ENCODE measurements around the gene HAND1.

HAND1 gene

DNA sequence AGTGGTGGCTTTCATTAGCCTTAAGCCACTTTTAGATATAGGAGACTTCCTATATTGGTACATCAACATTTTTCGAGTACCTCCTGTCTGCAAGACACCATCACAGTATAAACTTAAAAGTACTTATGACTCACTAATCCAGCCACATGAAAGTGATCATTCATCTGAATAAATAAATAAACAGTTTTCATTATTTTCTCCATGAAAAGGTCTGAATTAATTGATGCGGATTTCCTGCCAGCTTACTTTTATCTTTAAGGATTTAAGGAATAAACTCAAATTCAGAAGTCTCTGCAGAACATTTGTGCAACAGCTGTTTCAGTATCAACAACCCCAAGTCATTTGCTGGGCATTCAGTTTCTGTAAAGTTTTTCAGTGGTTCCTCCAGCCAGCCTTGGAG lies 28.2 kb downstream of the HAND1 start:
- DNase-seq = no peak

DNA sequence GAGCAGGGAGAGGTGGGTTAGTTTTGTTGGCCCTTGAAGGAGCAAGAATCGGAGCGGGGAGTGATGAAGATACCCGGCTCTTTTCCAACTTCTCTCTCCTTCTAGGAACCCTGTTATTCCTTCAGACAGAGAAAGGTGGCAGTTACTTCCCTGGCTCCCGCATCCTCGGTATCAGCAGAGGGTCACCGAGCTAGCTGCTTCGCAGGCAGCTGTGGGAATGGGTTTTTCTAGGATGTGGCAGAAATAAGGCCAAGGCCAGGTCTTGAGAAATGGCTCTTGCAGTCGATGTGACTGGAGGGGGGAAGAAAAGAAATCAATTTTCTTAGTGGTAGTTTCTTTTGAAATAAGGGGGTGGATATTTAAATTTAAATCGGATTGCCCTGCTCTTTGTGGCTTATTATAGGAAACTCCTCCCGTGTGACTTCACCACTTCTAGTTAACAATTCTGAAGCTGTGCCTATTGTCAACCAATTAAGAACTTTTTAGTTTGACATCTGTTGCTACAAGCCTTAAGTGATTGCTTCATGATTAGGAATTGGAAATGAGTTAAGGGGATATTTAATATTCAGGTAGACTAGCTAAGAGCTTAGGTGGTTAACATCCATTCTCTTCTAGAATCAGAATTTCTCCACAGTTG lies 30.8 kb downstream of the HAND1 start:
- DNase-seq = no peak

DNA sequence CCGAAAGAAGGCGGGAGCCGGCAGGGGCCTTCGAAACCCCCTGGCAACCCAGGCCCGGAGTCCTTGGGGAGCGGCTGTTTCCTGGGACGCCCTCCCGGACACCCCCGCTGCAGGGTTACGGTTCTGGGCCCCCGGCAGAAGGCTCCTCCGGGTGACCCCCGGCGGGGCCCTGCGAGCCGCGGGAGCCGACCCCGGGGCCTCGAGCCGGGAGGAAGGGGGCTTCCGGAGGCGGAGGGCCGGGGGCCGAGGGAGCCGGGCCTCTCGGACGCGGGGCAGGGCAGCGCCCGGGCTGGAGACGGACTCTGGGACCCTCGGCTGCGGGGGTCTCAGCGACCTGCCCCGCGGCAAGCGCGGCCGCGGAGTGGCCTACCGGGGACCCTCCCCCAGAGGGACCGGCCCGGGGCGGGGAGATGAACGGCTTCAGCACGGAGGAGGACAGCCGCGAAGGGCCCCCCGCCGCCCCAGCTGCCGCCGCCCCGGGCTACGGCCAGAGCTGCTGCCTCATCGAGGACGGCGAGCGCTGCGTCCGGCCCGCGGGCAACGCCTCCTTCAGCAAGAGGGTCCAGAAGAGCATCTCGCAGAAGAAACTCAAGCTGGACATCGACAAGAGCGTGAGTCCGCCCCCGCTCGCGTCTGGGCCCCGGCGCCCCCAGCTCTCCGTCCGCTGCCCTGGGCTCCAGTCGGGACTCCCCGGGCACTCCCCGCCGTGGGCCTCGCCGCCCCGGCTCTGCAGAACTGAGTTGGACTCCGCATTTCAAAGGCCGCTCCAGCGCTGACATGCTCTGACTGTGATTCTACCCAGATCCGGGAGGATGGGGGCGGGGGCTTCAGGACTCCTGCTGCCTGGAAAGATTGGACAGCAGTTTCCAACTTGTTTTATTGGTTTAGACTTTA lies 31.6 kb downstream of the HAND1 start:
- peak; percentile 0 to 14 for DNase-seq

DNA sequence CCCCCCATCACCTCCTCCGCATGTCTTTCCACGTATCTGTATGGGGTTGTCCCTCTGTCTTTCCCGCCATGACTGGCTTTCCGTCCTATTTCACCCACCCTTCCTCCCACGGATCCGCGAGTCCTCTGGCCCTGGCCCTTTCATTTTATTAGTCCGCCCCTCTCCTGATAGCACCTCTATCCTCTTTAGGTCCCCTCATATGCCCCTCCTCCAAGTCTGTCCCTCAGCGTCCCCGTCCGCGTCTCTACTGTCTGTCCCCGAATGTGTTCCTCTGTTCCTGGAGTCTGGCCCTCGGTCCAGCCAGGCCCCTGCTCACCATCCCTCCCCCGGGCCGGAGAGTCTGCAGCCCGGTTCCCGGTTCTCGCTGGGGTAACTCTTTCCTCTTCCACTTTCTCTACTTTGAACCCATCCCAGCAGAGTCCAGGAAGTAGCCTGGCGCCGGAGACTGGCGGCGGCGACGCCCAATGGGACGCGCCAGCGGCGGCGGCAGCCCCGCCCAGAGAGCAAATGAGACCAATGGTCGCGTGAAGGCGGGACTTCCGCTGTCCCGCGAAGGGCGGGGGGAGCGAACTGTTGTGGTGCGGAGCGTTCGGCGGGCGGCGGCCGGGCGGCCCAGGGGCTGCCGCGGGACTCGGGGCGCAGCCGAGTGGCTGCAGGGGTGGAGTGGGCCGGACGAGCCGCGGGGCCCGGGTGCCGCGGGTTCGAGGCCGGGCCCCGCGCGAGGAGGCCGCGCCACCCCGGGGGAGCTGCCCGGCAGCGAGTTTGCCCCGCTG lies 32.4 kb downstream of the HAND1 start, which contains the start of gene SAP30L:
TSS of gene SAP30L (plus strand) at position 576 of the 773 bp plus-strand sequence. CDS start 608 bp downstream, outside the sequence.
- peak; percentile 82 to 86 for DNase-seq

DNA sequence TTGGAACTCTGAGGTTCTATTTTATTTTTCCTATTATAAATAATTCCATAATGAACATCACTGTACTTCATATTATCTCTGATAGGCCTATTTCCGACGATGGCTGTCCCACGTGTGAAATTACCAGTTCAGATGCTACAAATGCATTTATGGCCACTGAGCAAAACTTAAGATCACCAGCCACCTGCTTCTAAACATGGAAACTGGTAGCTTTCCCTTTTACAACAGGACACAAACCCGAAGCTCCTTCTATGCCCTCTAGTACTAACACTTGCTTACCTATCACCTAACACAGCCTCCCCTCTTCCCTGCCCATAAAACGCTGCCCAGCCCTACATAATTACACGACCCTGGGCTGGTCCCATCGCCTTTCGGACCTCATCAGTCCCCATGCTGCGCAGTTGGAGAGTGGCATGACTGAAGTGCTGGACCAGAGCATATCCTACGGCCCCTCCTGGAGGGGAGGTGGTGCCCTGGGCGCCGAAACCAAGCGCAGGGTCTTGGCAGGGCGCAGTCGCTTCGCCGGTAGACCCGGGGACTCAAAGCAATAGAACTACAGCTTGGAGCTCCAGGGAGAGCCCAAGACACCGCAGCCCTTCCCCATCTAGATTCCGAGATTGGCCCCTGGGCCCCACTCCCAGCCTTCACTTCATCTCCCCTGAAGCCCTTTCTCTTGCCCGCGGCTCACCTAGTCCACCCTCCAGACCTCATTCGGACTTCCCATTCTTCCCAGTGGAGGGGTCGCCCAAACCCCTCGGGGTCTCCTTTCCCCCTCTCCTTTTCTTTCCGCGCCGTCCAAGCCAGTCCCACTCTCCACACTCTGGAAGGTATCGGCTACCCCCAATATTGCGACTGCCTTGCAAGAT lies 33.2 kb downstream of the HAND1 start:
- DNase-seq = peak; percentile 16 to 18

DNA sequence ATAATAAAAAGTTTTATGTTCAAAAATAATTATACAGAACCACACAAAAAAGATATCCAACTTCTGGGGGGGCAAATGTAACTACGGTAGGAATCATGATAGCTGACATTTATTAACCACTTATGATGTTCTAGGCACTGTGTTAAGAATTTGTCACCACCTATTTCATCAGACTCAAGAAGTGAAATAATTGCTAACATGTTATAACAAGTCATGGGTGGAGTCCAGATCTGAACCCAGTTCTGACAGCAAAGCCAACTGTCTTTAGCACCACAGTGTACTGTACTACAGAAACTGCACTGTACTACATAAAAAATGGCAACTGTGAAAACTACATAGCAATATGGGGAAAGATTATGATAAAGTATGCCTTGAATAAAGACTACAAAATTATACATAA lies 35.2 kb downstream of the HAND1 start:
- no peak for DNase-seq

DNA sequence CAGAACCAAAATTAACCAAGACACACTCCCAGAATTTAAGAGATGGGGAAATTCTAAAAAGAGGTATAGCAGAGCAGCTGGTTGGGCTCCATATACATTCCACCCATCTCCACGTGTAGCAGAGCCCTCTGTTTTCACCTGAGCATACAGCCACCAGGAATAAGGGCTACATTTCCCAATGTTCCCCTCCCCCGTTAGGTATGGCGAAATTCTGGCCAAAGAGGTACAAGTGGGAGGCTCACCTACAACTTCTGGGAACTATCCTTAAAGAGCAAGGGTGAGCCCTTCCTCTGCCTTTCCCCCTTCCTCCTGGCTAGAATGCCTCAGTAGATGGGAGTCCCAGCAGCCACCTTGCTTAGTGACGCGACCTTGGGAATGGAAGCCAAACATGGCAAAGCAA lies 37.5 kb downstream of the HAND1 start:
- DNase-seq = no peak

DNA sequence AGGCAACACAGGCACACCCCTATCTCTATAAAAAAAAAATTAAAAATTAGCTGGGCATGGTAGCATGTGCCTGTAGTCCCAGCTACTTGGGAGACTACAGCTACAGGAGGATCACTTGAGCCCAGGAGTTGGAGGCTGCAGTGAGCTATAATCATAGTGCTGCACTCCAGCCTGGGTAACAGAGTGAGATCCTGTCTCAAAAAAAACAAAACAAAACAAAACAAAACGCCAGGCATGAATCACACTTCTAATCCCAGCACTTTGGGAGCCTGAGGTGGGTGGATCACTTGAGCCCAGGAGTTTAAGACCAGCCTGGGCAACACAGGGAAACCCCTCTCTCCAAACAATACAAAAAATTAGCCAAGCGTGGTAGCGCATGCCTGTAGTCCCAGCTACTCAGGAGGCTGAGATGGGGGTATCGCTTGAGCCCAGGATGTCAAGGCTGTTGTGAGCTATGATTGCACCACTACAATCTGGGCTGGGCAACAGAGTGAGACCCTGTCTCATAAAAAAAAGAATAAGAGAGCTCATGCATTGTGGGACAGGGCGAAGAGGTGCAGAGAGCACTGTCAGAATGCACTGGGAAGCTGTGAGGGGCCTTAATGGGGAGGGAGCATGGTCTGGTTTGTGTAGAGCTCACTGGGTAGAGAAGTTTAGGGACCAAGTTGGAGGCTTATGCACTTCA lies 40.6 kb downstream of the HAND1 start:
- no peak for DNase-seq

DNA sequence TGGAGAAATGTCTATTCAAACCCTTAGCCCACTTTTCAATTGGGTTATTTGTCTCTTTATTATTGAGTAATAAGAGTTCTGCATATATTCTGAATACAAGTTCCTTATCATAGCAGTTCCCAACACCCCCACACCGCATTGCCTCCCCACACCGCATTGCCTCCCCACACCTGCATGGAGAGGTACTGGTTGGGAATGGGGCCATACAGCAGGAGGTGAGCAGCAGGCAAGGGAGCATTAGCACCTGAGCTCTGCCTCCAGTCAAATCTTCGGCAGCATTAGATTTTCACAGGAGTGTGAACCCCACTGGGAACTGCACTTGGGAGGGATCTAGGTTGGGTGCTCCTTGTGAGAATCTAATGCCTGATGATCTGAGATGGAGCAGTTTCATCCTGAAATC lies 42.8 kb downstream of the HAND1 start:
- DNase-seq = no peak

DNA sequence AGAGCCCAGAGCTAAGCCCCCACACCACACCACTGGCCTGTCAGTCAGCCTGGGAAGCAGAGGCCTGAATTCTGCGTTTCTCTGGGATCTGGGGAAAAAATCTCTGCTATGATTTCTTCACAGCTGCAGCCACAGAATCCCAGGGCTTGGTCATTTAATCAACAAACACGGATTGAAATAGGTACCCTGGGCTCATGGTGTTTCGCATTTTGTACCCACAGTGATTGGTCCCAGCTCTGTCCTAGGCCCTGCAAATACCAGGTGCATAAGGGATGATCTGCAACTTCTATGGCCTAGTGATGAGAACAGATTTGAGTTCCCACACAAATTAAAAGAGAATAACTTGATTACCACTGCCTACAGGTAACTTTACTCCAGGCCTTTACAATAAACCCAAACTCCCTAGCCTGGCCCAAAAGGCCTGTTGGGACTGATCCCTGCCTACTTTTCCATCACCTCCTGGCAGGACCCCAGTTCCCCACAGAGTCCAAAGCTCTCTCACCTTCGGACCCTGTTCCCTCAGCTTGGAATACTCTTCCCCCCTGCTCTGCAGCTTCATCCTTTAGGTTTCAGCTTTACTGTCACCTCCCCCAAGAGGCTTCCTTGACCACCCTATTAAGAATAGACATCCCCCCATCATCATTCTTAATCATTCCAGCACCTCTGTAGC lies 46.9 kb downstream of the HAND1 start:
- no peak for DNase-seq

DNA sequence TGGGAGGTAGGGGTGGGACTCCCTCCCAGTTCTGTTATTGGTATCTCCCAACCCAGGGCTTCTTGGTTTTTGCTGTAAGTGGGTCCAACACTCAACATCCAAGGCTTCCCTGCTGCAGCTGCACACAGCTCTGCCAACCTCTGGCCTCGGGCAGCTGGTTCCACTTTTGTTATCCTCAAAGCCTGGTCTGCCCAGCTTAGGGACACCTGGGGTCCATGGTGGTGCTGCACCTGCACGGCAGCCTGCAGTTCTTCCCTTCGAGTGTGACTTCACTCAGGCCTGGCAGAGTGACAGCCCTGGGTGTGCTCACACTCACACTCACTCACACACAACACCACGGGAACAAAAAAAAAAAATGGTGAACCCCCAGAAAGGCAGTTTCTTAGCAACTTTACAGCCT lies 47.6 kb downstream of the HAND1 start:
- no peak for DNase-seq

DNA sequence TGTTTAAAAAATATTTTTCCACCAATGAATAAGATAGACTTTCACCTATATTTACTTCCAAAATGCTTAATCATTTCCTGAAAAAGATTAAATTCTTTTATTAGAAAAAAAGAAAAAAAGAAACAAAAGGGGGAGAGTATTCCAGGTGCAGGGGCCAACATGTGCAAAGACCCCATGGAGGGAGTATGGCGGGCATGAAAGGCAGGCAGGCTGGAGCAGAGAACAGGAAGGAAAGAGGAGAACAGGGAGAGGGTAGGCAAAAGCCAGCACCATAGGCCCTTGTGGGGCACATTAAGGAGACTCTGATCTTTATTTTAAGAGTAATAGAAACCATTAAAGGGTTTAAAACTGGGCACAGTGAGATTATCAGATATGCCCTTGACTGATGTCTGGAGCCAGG lies 48.7 kb downstream of the HAND1 start:
- DNase-seq = no peak

DNA sequence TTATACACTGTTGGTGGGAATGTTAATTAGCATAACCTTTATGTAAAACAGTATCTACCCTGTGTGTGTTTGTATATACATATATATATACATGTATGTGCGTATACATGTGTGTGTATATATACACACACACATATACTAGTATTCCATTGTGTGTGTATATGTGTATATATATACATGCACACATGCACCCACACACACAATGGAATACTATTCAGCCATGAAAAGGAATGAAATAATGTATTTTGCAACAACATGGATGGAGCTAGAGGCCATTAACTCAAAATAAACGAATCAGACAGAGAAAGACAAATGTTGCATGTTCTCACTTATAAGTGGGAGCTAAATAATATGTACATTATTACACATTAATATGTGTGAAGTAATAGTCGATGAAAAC lies 49.8 kb downstream of the HAND1 start:
- no peak for DNase-seq
